ENCODE results near the gene XIST.
"Not testable (repeated sequence)": the region's sequence is repeated elsewhere in the genome, so short reads cannot be mapped to it uniquely, and the experiment has no call there.

XIST gene

DNA sequence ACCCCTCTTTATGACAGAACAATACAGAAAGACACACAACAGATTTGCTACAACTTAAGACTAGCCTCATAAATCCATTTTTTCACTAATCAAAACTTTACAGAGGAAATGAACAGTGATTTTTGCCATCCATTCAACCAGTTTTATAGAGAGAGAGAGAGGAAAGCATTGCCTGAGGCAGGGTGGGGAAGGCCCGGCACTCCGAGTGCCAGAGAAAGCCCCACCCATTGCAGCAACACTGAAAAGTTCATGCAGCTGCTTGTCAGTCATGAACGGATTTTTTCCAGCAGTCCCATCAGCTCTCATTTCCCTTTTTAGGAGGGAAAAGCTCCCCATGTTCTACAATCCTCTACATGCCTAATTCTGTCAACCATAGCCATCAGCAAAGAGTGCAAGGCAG is 52.6 kb downstream of the XIST start:
- DNase-seq (ENCODE audit: low spot score): no peak

DNA sequence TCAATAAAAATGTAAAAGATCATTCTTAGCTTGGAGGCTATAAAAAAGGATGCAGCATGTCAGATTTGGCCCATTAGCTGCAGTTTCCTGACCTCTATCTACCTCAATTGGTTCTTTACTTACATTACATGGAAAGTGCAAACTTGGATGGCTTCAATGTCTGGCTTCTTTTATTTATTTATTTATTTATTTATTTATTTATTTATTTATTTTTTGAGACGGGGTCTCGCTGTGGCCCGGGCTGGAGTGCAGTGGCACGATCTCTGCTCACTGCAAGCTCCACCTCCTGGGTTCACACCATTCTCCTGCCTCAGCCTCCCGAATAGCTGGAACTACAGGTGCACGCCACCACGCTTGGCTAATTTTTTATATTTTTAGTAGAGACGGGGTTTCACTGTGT is 60.0 kb downstream of the XIST start:
- not testable (repeated sequence) for DNase-seq (ENCODE audit: low spot score)

DNA sequence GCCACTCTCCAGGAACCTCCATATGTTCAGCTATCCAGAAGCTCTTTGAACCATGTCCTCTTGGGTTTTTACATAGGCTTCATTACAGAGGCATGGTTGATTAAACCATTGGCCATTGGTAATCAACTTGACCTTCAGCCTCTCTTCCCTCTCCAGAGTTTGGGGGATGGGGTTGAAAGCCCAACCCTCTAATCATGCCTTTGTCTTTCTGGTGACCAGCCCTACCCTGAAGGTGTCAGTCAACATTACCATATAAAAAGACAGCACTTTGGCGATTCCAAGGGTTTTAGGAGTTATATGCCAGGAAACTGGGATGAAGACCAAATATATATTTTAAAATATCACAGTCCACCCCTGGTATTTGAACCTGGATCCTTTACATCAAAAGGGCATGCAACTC is 67.0 kb downstream of the XIST start:
- DNase-seq (ENCODE audit: low spot score): no peak
